Thoracic aorta (tissue), 2 donors: ENCODE measurements around the gene SORCS1. TPM values are rescaled to one million over a fixed set of nuclear protein-coding genes. Genes with fewer than 3 reads are reported as not detected.

Experiments used
- ATAC-seq: fragments of 150-250 bp; one replicate; pipeline ENCODE4 v1.8.0; 2017; ENCODE audit warnings: low read depth; ENCODE audit not compliant: insufficient number of reproducible peaks, low FRiP score
- DNase-seq: peaks from one replicate; pipeline ENCODE4 v3.0.0-alpha.2; 2020; ENCODE audit warnings: low spot score
- H3K27ac ChIP-seq, 2 donors: fragments of 200-600 bp; sonication (generic); 1 replicate in 1 of 2; 2 replicates in 1 of 2; pipeline ENCODE4 v1.5.1; 2016; ENCODE audit warnings: mild to moderate bottlenecking in 2 of 2, moderate library complexity in 2 of 2
- H3K27me3 ChIP-seq: fragments of 200-600 bp; sonication (generic); replicated peaks from 2 replicates; pipeline ENCODE4 v1.6.0; 2016; ENCODE audit warnings: mild to moderate bottlenecking; ENCODE audit not compliant: insufficient read depth
- H3K36me3 ChIP-seq: fragments of 200-600 bp; sonication (generic); one replicate; pipeline ENCODE4 v1.5.1; 2016
- H3K4me1 ChIP-seq, 2 donors: fragments of 200-600 bp; sonication (generic); 1 replicate in 1 of 2; 2 replicates in 1 of 2; pipeline versions ENCODE4 v1.5.1 to v1.6.0; 2016; ENCODE audit warnings: low read depth in 2 of 2, mild to moderate bottlenecking in 1 of 2; ENCODE audit not compliant: control insufficient read depth in 1 of 2
- H3K4me3 ChIP-seq: fragments of 200-600 bp; sonication (generic); 2 replicates; pipeline ENCODE4 v1.5.1; 2016; ENCODE audit warnings: mild to moderate bottlenecking
- H3K9me3 ChIP-seq: fragments of 200-600 bp; sonication (generic); 2 replicates; pipeline ENCODE4 v1.5.1; 2016
- CTCF ChIP-seq: fragments of 200-600 bp; sonication (generic); IDR thresholded peaks from one replicate; pipeline ENCODE4 v1.5.1; 2019; ENCODE audit warnings: antibody characterized with exemption
- total RNA-seq, 2 donors: library from RNA; depleted of rRNA; stranded (reverse); fragments of >200 nt; gene quantifications; one replicate each; pipeline versions ENCODE4 v1.1.0 to v1.2.3, GENCODE V29; 2016

Gene SORCS1
- total RNA-seq, 2 donors from 2014 or later: 0.27 to 1.1 TPM

GRCh38 chr10:107094824-107095522, 69.5 kb downstream of the SORCS1 start:
- no peak for TF ChIP-seq CTCF
- Histone ChIP-seq H3K36me3 (no peaks in the 10 kb centered on the region), H3K9me3 (no peaks in the 10 kb centered on the region), H3K27me3 (no peaks in the 10 kb centered on the region), H3K4me1 (no peaks in the 10 kb centered on the region), H3K4me3 (no peak overlapping the region), H3K27ac (no peak overlapping the region)
- no peak for DNase-seq
- no peak for ATAC-seq

GRCh38 chr10:107092321-107092720, 72.2 kb downstream of the SORCS1 start:
- no peak for TF ChIP-seq CTCF
- no peaks in the 10 kb centered on the region for H3K9me3 ChIP-seq
- no peak for ATAC-seq
- no peaks in the 10 kb centered on the region for H3K27me3 ChIP-seq
- H3K4me1 ChIP-seq: no peaks in the 10 kb centered on the region
- no peak for DNase-seq
- no peak overlapping the region for H3K4me3 ChIP-seq
- no peak overlapping the region for H3K27ac ChIP-seq
- no peaks in the 10 kb centered on the region for H3K36me3 ChIP-seq

GRCh38 chr10:107091126-107091525, 73.4 kb downstream of the SORCS1 start:
- no peak for ATAC-seq

GRCh38 chr10:107085665-107086525, 78.6 kb downstream of the SORCS1 start:
- Histone ChIP-seq H3K27ac (no peak overlapping the region), H3K4me3 (no peak overlapping the region), H3K4me1 (no peaks in the 10 kb centered on the region), H3K27me3 (no peaks in the 10 kb centered on the region), H3K9me3 (no peaks in the 10 kb centered on the region), H3K36me3 (no peaks in the 10 kb centered on the region)
- no peak for TF ChIP-seq CTCF
- ATAC-seq: no peak
- DNase-seq: no peak

More at GRCh38 chr10:107091126-107091525, 73.4 kb downstream of the SORCS1 start:
- TF ChIP-seq CTCF: no peak
- Histone ChIP-seq H3K4me3 (no peak overlapping the region), H3K4me1 (no peaks in the 10 kb centered on the region), H3K27ac (no peak overlapping the region), H3K27me3 (no peaks in the 10 kb centered on the region), H3K36me3 (no peaks in the 10 kb centered on the region), H3K9me3 (no peaks in the 10 kb centered on the region)
- no peak for DNase-seq

- Histone ChIP-seq H3K4me1 (no peaks in the 10 kb centered on the region), H3K36me3 (no peaks in the 10 kb centered on the region), H3K9me3 (no peaks in the 10 kb centered on the region), H3K27ac (no peak overlapping the region), H3K27me3 (no peaks in the 10 kb centered on the region), H3K4me3 (no peak overlapping the region)
- ATAC-seq: no peak
- no peak for DNase-seq
- TF ChIP-seq CTCF: no peak
Observed at GRCh38 chr10:107083388-107084009, 81.0 kb downstream of the SORCS1 start.
